Measurements from ENCODE around the gene FAM83D.

FAM83D gene, protein sequence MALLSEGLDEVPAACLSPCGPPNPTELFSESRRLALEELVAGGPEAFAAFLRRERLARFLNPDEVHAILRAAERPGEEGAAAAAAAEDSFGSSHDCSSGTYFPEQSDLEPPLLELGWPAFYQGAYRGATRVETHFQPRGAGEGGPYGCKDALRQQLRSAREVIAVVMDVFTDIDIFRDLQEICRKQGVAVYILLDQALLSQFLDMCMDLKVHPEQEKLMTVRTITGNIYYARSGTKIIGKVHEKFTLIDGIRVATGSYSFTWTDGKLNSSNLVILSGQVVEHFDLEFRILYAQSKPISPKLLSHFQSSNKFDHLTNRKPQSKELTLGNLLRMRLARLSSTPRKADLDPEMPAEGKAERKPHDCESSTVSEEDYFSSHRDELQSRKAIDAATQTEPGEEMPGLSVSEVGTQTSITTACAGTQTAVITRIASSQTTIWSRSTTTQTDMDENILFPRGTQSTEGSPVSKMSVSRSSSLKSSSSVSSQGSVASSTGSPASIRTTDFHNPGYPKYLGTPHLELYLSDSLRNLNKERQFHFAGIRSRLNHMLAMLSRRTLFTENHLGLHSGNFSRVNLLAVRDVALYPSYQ

DNA sequence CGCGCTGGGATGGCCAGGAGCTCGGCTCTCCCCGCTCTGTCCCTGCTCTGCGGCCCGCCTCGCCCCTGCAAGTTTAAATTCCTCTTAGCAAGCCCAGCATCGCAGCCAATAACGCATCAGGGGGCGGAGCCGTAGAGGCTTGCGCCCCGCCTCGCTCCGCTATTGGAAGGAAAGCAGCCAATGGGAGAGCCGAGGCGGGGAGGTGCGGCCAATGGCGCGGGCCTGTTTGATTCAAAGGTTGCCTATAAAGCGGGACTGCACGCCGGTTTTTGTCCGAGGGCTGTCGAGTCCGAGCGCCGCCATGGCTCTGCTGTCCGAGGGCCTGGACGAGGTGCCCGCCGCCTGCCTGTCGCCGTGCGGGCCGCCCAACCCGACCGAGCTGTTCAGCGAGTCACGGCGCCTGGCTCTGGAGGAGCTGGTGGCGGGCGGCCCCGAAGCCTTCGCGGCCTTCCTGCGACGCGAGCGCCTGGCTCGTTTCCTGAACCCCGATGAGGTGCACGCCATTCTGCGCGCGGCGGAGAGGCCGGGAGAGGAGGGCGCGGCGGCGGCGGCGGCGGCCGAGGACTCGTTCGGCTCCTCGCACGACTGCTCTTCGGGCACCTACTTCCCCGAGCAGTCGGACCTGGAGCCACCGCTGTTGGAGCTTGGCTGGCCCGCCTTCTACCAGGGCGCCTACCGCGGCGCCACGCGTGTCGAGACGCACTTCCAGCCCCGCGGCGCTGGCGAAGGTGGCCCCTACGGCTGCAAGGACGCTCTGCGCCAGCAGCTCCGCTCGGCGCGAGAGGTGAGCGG is at the start of gene FAM83D:
Gene FAM83D (plus strand): TSS at position 276 of the 792 bp plus-strand sequence. CDS start 26 bp downstream, at position 302.
- peak; percentile 87 for DNase-seq (ENCODE audit: low read depth)

DNA sequence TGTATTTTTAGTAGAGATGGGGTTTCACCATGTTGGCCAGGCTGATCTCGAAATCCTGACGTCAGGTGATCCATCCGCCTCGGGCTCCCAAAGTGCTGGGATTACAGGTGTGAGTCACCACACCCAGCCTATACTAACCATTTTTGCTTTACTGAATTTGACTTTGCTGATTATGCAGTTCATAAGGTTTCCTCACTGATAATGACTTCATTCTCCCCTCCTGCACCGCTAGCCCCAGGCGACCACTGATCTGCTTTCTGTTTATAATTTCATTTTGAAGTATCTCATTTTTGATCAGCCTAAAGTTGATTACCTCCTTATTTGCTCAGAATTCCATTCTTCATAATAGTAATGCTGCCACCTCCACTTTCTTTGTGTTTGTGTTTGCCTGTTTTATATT is 48.7 kb upstream of the FAM83D start:
- no peak for DNase-seq (ENCODE audit: low read depth)

- no peak for DNase-seq (ENCODE audit: low read depth)
These were observed 47.4 kb upstream of the FAM83D start for GRCh38 chr20:38878866-38879265.

DNA sequence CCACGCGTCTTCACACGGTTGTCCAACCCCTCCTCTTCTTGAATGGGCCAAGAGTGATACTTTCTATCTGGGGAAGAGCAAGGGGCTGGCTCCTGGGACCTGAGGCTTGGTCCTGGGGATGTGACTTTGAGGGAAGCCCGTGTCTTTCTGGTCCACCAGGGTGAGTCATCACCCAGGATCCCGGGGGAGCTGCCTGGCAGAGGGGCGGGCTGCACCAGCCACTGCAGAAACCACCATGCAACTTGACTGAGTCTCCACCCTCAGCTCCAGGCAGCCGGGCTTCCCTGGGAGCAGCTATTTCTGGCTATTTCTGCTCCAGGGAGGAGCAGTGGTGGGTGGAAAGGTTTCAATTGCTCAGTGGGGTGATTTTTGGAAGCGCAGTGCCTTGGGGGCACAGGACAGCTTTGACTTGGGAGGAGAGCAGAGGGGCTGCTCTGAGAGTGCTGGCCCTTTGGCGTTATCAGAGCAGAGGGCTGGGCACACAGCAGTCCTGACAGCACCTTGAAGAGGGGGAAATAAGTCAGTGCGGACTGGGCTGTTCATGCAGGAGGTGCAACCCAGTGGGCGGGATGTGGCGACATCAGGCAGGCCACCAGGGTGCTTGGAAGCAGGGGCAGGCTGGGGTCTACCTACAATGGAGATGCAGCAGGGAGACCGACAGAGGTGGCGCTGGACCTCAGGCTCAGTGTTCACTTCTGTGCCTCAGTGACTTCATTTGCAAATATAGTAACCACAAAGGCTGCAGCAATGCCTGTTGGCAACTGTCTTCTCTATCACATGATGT is 45.1 kb upstream of the FAM83D start:
- DNase-seq (ENCODE audit: low read depth), result no peak

GRCh38 chr20:38881806-38882440 is 44.3 kb upstream of the FAM83D start:
- no peak for DNase-seq (ENCODE audit: low read depth)

DNA sequence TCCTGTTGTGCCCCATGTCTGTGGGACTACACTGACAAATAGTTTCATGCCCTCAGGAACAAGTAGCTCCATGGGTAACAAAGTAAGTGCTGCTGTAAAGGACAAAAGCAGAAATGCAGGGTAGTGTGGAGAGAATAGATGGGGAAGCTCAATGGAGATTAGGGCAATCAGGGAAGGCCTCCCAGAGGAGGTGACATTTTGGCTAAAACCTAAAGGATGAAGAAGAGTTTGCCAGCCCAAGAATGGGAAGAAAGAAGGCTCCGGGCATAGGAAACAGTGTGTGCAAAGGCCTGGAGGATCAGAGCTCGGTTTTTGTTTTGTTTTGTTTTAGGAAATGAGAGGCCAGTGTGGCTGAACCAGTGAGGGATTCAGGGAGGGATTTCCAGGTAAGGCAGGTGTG is 43.6 kb upstream of the FAM83D start:
- no peak for DNase-seq (ENCODE audit: low read depth)

DNA sequence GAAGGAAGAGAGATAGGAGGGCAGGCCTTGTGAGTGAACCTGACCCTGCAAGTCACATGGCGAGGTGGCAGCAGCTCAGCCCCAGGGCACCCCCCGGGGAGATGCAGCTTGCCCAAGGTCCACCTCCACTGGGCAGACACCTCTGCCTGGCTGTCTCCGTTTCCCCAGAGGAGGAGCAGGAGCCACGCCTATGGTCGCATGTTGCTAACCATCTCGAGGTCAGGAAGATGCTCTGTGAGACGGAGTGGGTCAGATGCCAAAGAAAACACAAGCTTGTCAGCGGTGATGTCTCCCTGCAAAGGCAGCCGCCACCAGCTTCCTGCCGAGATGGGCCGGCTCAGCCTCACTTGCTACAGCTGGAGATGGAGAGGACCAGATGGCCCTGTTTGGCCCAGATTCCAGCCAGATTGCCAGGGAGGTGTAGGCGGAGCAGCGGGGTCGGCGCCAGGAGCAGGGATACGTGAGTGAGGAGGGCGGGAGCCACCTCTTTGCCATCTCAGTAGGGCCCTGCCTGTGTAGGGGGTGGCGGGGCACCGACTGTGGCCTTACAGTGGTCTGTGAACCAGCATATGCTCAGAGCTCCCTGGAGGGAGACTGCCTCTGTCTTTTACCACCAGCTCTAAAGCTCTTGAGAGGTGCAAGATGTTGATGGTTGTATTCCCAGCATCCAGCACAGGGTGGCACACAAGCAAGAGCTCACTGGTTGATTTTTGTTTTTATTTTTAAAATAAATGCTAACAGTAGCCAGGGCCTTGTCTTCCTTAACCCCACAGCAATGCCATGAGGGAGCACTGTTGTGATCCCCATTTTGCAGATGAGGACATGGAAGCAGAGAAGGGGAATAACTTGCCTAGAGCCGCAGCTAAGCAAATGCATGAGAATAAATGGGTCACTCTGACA is 42.9 kb upstream of the FAM83D start:
- DNase-seq (ENCODE audit: low read depth), result no peak

- DNase-seq (ENCODE audit: low read depth), result no peak
These were observed 42.1 kb upstream of the FAM83D start for GRCh38 chr20:38883981-38884733.

DNA sequence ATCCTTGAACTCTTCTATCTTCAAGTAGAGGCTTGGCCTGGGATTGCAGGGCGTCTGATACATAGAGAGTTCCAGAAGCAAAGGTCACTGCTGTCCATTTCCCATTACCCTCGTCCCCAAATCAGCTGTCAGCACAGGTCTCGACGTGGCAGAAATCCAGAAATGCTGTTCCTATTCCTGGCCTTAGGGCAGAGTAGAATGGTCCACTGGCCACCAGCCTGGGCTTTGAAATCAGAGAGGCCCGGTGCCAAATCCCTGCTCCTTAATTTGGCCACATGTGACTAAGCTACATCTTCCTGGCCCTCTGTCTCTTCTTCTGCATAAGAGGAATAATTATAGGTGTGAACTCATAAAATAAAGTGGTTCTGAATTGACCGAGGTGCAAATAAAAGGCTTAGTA is 40.9 kb upstream of the FAM83D start:
- DNase-seq (ENCODE audit: low read depth), result no peak

DNA sequence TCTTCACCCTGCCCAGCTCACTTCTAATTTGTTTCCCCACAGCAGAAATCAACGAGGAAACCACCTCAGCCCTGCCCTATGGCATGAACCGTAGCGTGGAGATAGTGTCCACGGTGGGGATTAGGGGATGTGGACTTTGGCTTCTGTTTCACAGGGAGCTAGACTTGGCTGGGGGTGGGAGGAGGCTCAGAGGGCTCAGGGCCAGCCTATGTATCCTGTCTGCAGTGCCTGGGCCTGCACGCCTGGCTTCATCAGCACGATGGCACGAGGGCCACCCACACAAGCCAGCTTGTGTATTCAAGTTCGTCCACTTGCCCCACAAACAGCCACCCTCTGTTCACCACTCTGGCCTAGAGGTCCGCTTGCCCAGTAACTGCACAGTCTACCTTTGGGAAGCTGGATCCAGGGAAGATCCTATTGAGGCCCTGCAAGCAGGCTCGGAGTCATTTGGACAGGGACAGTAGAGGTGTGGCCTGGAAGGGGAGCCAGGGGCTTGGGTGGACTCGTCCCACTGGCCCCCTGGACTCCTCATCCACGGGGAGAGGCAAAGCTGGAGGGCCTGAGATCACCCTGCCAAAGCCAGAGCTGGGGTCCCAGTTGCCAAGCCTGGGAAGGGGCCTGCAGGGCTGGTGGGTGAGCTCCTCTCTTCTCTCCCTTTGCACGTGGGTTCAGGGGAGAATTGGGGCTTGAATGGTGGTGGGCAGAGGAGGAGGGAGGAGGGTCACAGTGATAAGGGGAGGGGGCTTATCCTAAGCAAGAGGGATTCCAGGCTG is 38.0 kb upstream of the FAM83D start:
- no peak for DNase-seq (ENCODE audit: low read depth)

- no peak for DNase-seq (ENCODE audit: low read depth)
These were observed 37.2 kb upstream of the FAM83D start for GRCh38 chr20:38889050-38889449.

GRCh38 chr20:38889792-38890496 is 36.3 kb upstream of the FAM83D start:
- no peak for DNase-seq (ENCODE audit: low read depth)

- DNase-seq (ENCODE audit: low read depth), result no peak
These were observed 35.8 kb upstream of the FAM83D start for GRCh38 chr20:38890497-38890818.

GRCh38 chr20:38892091-38892981 is 33.9 kb upstream of the FAM83D start:
- DNase-seq (ENCODE audit: low read depth), result no peak

DNA sequence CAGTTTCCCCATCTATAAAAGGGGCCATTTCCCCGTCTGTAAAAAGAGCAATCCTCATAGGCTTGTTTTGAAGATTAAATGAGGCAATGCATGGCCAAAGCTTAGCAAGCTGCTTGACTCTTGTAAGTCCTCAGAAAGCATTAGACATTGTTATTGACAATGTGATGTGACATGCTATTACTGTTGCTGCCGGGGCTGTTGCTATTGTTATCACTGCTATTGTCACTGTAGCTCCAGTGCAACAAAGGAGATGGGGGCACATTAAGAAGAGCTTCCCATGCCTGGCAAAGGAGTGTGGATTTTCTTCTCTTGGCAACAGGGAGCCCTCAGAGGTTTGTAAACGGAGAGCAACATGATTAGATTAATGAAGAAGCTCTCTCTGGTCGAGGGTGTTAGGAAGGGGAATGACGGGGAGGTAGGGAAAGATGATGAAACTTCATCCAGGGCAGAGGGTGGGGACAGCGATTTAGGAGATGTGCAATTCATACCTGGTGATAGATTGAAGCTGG is 33.1 kb upstream of the FAM83D start:
- DNase-seq (ENCODE audit: low read depth), result no peak

- peak; percentile 7 for DNase-seq (ENCODE audit: low read depth)
These were observed 32.6 kb upstream of the FAM83D start for GRCh38 chr20:38893565-38894090.
